AG04450 (cell line): Measurements from ENCODE around the gene CDKAL1. TPM values are rescaled to one million over a fixed set of nuclear protein-coding genes. Genes with fewer than 3 reads are reported as not detected.

Experiments used
- CTCF ChIA-PET: fragments of 300-600, 350-600 bp; formaldehyde crosslinking; extraction: SDS; loops from one replicate; lab custom pipeline; 2022; ENCODE audit warnings: antibody characterized with exemption, inconsistent platforms; lab: Charles Lee
- POLR2A ChIA-PET: fragments of 350-600 bp; formaldehyde crosslinking; extraction: SDS; loops from one replicate; lab custom pipeline; 2021; ENCODE audit warnings: antibody characterized with exemption, inconsistent platforms; lab: Yijun Ruan, JAX
- DNase-seq: peaks from one replicate; pipeline ENCODE4 v3.0.0-alpha.2; 2011; ENCODE audit warnings: low read depth, low spot score
- H3K27ac ChIP-seq: one replicate; pipeline ENCODE4 v1.5.1; 2012; ENCODE audit warnings: low read depth, low read length, control low read depth
- H3K27me3 ChIP-seq: one replicate; pipeline ENCODE4 v1.6.0; 2012; ENCODE audit warnings: low read length; ENCODE audit not compliant: control insufficient read depth, insufficient read depth
- H3K4me3 ChIP-seq: 2 replicates; pipeline ENCODE4 v1.5.1; 2011; ENCODE audit warnings: mild to moderate bottlenecking, low read depth, low read length, control low read depth
- H3K9me3 ChIP-seq: 2 replicates; pipeline ENCODE4 v1.5.1; 2012; ENCODE audit warnings: low read length; ENCODE audit not compliant: control insufficient read depth, insufficient read depth
- CTCF ChIP-seq: IDR thresholded peaks from 2 replicates; pipeline ENCODE4 v1.5.1; 2011; ENCODE audit warnings: low read depth, low read length, control low read depth, inconsistent platforms
- polyA plus RNA-seq: library from polyadenylated mRNA; depleted of rRNA; stranded (reverse); fragments of >200 nt; gene quantifications from 2 replicates; pipeline ENCODE4 v1.2.3, GENCODE V29; 2011

The CDKAL1 gene
- polyA plus RNA-seq, 1 experiment = 9.2 TPM

- ChIA-PET POLR2A (no interaction called here), CTCF (no interaction called here)
- DNase-seq = no peak
- no peak for TF ChIP-seq CTCF
- Histone ChIP-seq H3K27ac (no peak overlapping the region), H3K4me3 (no peak overlapping the region), H3K9me3 (no peaks in the 10 kb centered on the region), H3K27me3 (no peaks in the 10 kb centered on the region)
Observed at GRCh38 chr6:20673458-20673857, 139.2 kb downstream of the CDKAL1 start.

GRCh38 chr6:20674664-20675063, 140.4 kb downstream of the CDKAL1 start:
- TF ChIP-seq CTCF = no peak
- Histone ChIP-seq H3K9me3 (no peaks in the 10 kb centered on the region), H3K27me3 (no peaks in the 10 kb centered on the region), H3K4me3 (no peak overlapping the region), H3K27ac (no peak overlapping the region)
- CTCF ChIA-PET = no interaction called here
- POLR2A ChIA-PET = no interaction called here
- DNase-seq = no peak

- no peaks in the 10 kb centered on the region for H3K27me3 ChIP-seq
- H3K9me3 ChIP-seq = no peaks in the 10 kb centered on the region
- CTCF ChIA-PET = no interaction called here
- POLR2A ChIA-PET = no interaction called here
- no peak for DNase-seq
- TF ChIP-seq CTCF = no peak
- no peak overlapping the region for H3K27ac ChIP-seq
- H3K4me3 ChIP-seq = no peak overlapping the region
Observed at GRCh38 chr6:20678831-20679352, 144.6 kb downstream of the CDKAL1 start.

- no peak for DNase-seq
- ChIA-PET POLR2A (no interaction called here), CTCF (no interaction called here)
- H3K9me3 ChIP-seq = no peaks in the 10 kb centered on the region
- no peak for TF ChIP-seq CTCF
- no peak overlapping the region for H3K4me3 ChIP-seq
- H3K27ac ChIP-seq = no peak overlapping the region
- no peaks in the 10 kb centered on the region for H3K27me3 ChIP-seq
Observed at GRCh38 chr6:20680697-20681165, 146.5 kb downstream of the CDKAL1 start.

- Histone ChIP-seq H3K27me3 (no peaks in the 10 kb centered on the region), H3K27ac (no peak overlapping the region), H3K4me3 (no peak overlapping the region), H3K9me3 (no peaks in the 10 kb centered on the region)
- CTCF ChIA-PET = no interaction called here
- POLR2A ChIA-PET = no interaction called here
- DNase-seq = no peak
- no peak for TF ChIP-seq CTCF
Observed at GRCh38 chr6:20681243-20681684, 147.0 kb downstream of the CDKAL1 start.
